ENCODE results near the gene CLRN2. TPM values are rescaled to one million over a fixed set of nuclear protein-coding genes. Genes with fewer than 3 reads are reported as not detected.

CLRN2 gene
- total and polyA plus RNA-seq, 9 of the 15 experiments (the other 6 are each of a cell fraction or from before 2014, with no cell fraction given): not detected

DNA sequence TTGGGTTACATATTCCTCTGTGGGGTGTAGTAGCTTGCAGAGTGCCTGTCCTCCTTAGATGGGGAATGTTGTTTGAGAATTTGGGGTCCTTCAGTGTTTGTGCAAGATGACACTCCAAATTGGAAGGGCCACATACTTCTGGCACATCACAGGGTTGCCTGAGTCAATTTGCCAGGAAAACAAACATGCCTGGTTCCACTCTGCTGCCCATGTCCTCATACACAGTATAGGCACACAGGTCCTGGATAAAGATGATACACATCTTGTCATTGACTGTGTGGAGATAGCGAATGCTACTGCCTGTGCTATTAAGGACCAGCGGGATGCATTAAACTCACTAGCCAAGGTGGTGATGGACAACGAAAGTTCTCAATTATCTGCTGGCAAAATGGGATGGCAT is 50.9 kb downstream of the CLRN2 start:
- ChIA-PET POLR2A (no interaction called here), CTCF (ENCODE audit: low intra/inter-chr PET ratio) (no interaction called here)
- Histone ChIP-seq H3K9me1 (ENCODE audit: control insufficient read depth, insufficient read depth, low read length) (no peaks in the 10 kb centered on the region), H4K20me1 (replicated peaks; ENCODE audit: control insufficient read depth, insufficient read depth, low read length) (no peaks in the 10 kb centered on the region), H3K9me3 (replicated peaks; ENCODE audit: control insufficient read depth, insufficient read depth, low read depth, low read length) (no peaks in the 10 kb centered on the region; the same call in 1 of the 2 replicates), H3K9ac (ENCODE audit: insufficient read depth in 1 of 2, low read depth in 2 of 2, low read length in 2 of 2) (no peak overlapping the region), H3K27me3 (ENCODE audit: control insufficient read depth in 2 of 2, insufficient read depth in 2 of 2, low read length in 2 of 2) (peaks cover 8 to 30% of the 10 kb centered on the region in 2 experiments; a peak in 4 of 5 replicates), H3K27ac (ENCODE audit: extremely low read depth, low read depth, low read length) (no peak overlapping the region), H3K4me2 (ENCODE audit: insufficient read depth, low read length) (no peak overlapping the region), H3K36me3 (ENCODE audit: control insufficient read depth, insufficient read depth, low read length) (no peaks in the 10 kb centered on the region), H3K4me3 (no peak overlapping the region), H3K4me1 (replicated peaks in 1 of 2; ENCODE audit: control insufficient read depth in 2 of 2, insufficient read depth in 2 of 2, low read length in 2 of 2) (no peaks in the 10 kb centered on the region; a peak in 1 of 5 replicates), H2AFZ (ENCODE audit: low read depth, low read length) (no peak overlapping the region), H3K79me2 (ENCODE audit: control insufficient read depth, insufficient read depth, low read length) (no peaks in the 10 kb centered on the region)
- 0% methylated on average over 3 of the region's 3 CpGs for WGBS (ENCODE audit: insufficient coverage, low coverage, missing lambda C conversion rate)
- intact Hi-C loops (cut with micrococcal nuclease): no loop called here
- ATAC-seq (no peak), FAIRE-seq (no peak), DNase-seq (ENCODE audit: extremely low read depth in 1 of 4, low spot score in 3 of 4) (no peak)
- TF ChIP-seq MYC (IDR thresholded peaks at IDR 0.05; ENCODE audit: low read depth, low read length): no peak
- TF ChIP-seq MYC (CRISPR knock-in tag; IDR thresholded peaks at IDR 0.05; ENCODE audit: borderline replicate concordance, low read depth): no peak
- TF ChIP-seq C11orf30 (IDR thresholded peaks at IDR 0.05; ENCODE audit: low read depth): no peak
- no peak for TF ChIP-seq SAFB (IDR thresholded peaks at IDR 0.05; ENCODE audit: borderline replicate concordance, low read depth, low read length)
- in situ Hi-C loops (cut with MboI): loop anchor here (10.0 kb wide), 1 partner anchor 239 kb away; no protein-coding TSS in a partner anchor
- no TSS peak for BruUV-seq (replicated peaks)

DNA sequence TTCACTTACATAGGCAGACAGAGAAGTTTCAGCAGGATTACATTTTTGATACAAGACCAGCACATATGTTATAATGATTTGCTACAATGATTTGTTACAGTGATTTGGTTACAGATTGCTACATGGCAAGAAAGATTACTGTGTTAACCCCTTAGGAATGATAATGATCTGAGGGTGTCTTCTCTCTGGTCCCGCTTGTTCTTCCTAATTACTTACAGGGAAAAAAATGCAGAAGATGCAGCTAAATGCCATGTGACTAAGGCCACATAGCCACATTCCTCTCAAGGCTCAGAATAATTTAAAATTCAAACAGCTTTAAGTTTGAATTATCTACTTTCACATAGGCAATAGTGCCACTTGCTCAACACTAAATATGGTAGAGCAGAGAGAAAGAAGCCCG is 52.3 kb downstream of the CLRN2 start:
- no peak for DNase-seq (ENCODE audit: extremely low read depth in 1 of 4, low spot score in 3 of 4)
- Histone ChIP-seq H3K4me2 (ENCODE audit: insufficient read depth, low read length) (no peak overlapping the region), H3K79me2 (ENCODE audit: control insufficient read depth, insufficient read depth, low read length) (no peaks in the 10 kb centered on the region), H3K4me3 (no peak overlapping the region), H3K4me1 (replicated peaks in 1 of 2; ENCODE audit: control insufficient read depth in 2 of 2, insufficient read depth in 2 of 2, low read length in 2 of 2) (no peaks in the 10 kb centered on the region; a peak in 2 of 5 replicates), H3K9ac (ENCODE audit: insufficient read depth in 1 of 2, low read depth in 2 of 2, low read length in 2 of 2) (no peak overlapping the region), H3K27ac (ENCODE audit: extremely low read depth, low read depth, low read length) (no peak overlapping the region), H4K20me1 (replicated peaks; ENCODE audit: control insufficient read depth, insufficient read depth, low read length) (no peaks in the 10 kb centered on the region), H3K9me3 (replicated peaks; ENCODE audit: control insufficient read depth, insufficient read depth, low read depth, low read length) (no peaks in the 10 kb centered on the region; the same call in 1 of the 2 replicates), H3K36me3 (ENCODE audit: control insufficient read depth, insufficient read depth, low read length) (no peaks in the 10 kb centered on the region), H2AFZ (ENCODE audit: low read depth, low read length) (no peak overlapping the region), H3K9me1 (ENCODE audit: control insufficient read depth, insufficient read depth, low read length) (no peaks in the 10 kb centered on the region), H3K27me3 (ENCODE audit: control insufficient read depth in 2 of 2, insufficient read depth in 2 of 2, low read length in 2 of 2) (peaks cover 8 to 19% of the 10 kb centered on the region in 2 experiments; a peak in 4 of 5 replicates)
- CTCF ChIA-PET (ENCODE audit: low intra/inter-chr PET ratio): no interaction called here
- FAIRE-seq: no peak
- POLR2A ChIA-PET: no interaction called here
- TF ChIP-seq TRIM28 (IDR thresholded peaks at IDR 0.05) (no peak), POLR3A (IDR thresholded peaks at IDR 0.05; ENCODE audit: borderline replicate concordance, extremely low read depth, insufficient read depth, insufficient read length) (no peak), NFYB (IDR thresholded peaks at IDR 0.05; ENCODE audit: extremely low read depth, insufficient read length) (no peak), ZNF764 (CRISPR knock-in tag; IDR thresholded peaks at IDR 0.05; ENCODE audit: low read depth) (no peak), PHF21A (IDR thresholded peaks at IDR 0.05; ENCODE audit: borderline replicate concordance, low read depth) (no peak), KDM1A (IDR thresholded peaks at IDR 0.05) (peak in 1 of 2 experiments; percentile 10; a peak in 1 of 4 replicates), ZNF518B (CRISPR knock-in tag; IDR thresholded peaks at IDR 0.05) (no peak)
- TF ChIP-seq, protein P1, sequence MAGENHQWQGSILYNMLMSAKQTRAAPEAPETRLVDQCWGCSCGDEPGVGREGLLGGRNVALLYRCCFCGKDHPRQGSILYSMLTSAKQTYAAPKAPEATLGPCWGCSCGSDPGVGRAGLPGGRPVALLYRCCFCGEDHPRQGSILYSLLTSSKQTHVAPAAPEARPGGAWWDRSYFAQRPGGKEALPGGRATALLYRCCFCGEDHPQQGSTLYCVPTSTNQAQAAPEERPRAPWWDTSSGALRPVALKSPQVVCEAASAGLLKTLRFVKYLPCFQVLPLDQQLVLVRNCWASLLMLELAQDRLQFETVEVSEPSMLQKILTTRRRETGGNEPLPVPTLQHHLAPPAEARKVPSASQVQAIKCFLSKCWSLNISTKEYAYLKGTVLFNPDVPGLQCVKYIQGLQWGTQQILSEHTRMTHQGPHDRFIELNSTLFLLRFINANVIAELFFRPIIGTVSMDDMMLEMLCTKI (IDR thresholded peaks at IDR 0.05; ENCODE audit: partially characterized antibody): no peak
- in situ Hi-C loops (cut with MboI): loop anchor here (10.0 kb wide), 1 partner anchor 238 kb away; no protein-coding TSS in a partner anchor
- no TSS peak for BruUV-seq (replicated peaks)
- no peak for ATAC-seq
- 3% methylated on average over 2 of the region's 2 CpGs for WGBS (ENCODE audit: insufficient coverage, low coverage, missing lambda C conversion rate)
- intact Hi-C loops (cut with micrococcal nuclease): no loop called here

Measured in K562 (cell line).